ENCODE measurements around the gene EXOC4.

EXOC4 gene

DNA sequence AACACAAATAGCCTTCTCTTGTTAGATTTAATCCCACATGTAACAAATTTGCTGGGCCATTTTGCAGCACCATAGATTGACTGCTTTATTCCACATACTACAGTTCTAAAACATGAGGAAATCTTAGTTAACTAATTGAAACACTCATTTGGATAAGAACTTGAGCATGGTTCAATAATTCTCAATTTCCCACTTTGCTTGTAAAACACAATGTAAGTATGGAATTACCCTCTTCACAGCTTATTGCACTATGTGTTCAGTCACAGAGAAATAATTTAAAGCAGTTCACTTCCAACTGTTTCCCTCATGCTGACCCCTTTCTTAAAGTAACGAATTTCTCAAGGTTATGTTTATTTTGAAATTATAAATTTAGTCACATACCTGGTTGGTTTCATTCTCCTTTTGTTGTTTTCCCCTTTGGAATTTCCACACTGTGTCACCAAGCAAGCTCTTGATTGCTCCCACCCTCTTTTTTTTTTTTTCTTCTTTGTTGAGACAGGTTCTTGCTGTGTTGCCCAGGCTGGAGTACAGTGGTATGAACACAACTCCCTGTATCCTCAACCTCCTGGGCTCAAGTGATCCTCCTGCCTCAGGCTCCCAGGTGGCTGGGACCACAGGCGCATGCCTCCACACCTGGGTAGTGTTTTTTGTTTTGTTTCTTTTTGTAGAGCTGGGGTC is 425.4 kb downstream of the EXOC4 start:
- no peak overlapping the region for H3K14ac ChIP-seq (ENCODE audit: low read length)
- no peak overlapping the region for H2BK12ac ChIP-seq (ENCODE audit: low read length)
- H2BK15ac ChIP-seq (ENCODE audit: low read length): no peak overlapping the region
- no peak overlapping the region for H4K91ac ChIP-seq (ENCODE audit: low read depth, low read length, poor library complexity)
- peaks cover 3 to 8% of the 10 kb centered on the region in 2 donors for H3K4me1 ChIP-seq (ENCODE audit: control insufficient read depth in 2 of 2, insufficient read depth in 1 of 2, low read depth in 1 of 2, low read length in 2 of 2)
- H2BK5ac ChIP-seq (ENCODE audit: low read length): no peak overlapping the region
- no peak overlapping the region for H2AK5ac ChIP-seq (ENCODE audit: low read depth, low read length)
- H3K18ac ChIP-seq (ENCODE audit: low read length): no peak overlapping the region
- H4K8ac ChIP-seq (ENCODE audit: low read depth, low read length): no peak overlapping the region
- H3K4ac ChIP-seq (ENCODE audit: low read length): no peak overlapping the region
- H3K79me1 ChIP-seq (ENCODE audit: low read depth, low read length): no peaks in the 10 kb centered on the region
- no CpG with 5 or more reads among the region's 2 CpGs for WGBS, 2 donors (ENCODE audit: extremely low coverage in 2 of 2, insufficient read length in 2 of 2, insufficient replicate concordance in 1 of 2)
- H2AFZ ChIP-seq (ENCODE audit: low read length): no peak overlapping the region
- H3K4me2 ChIP-seq (ENCODE audit: insufficient read depth, low read length, poor library complexity, severe bottlenecking): no peak overlapping the region
- no peak overlapping the region for H2BK120ac ChIP-seq (ENCODE audit: low read depth, low read length)
- H3K9me3 ChIP-seq (replicated peaks in 1 of 2; ENCODE audit: control insufficient read depth in 2 of 2, insufficient read depth in 1 of 2, low read depth in 1 of 2, low read length in 2 of 2): no peaks in the 10 kb centered on the region
- H3K9ac ChIP-seq (ENCODE audit: low read depth, low read length, poor library complexity): no peak overlapping the region
- H3K27ac ChIP-seq (replicated peaks; ENCODE audit: low read length): no peak overlapping the region
- no peak overlapping the region for H3K4me3 ChIP-seq (ENCODE audit: low read length in 2 of 2)
- DNase-seq (ENCODE audit: low spot score): no peak
- no peaks in the 10 kb centered on the region for H3K36me3 ChIP-seq (replicated peaks in 1 of 2; ENCODE audit: control insufficient read depth in 2 of 2, insufficient read depth in 2 of 2, low read length in 2 of 2)
- H3K27me3 ChIP-seq (ENCODE audit: control insufficient read depth in 3 of 3, insufficient read depth in 3 of 3, low read depth in 1 of 3, low read length in 3 of 3): no peaks in the 10 kb centered on the region
- no peak overlapping the region for H3K23ac ChIP-seq (ENCODE audit: low read depth, low read length, poor library complexity)

DNA sequence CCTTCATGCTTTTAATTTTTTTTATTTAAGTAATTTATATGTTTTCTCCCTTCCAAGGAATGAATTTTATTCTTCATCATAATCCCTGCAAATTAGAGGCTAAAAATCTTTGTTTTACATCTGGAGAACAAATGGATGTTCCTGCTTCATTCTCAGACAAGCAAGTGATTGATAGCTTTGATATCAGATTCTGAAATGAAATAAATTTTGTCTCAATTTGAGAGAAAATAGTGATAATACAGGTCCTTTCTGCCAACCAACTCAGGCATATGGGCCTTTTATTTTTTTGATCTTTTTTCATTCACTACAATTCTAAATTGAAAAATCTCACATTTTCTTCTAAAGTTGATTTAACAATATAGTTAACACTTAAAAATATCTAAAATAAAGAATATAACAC is 427.1 kb downstream of the EXOC4 start:
- Histone ChIP-seq H2AFZ (ENCODE audit: low read length) (no peak overlapping the region), H3K27ac (replicated peaks; ENCODE audit: low read length) (no peak overlapping the region), H3K27me3 (ENCODE audit: control insufficient read depth in 3 of 3, insufficient read depth in 3 of 3, low read depth in 1 of 3, low read length in 3 of 3) (no peaks in the 10 kb centered on the region), H3K79me1 (ENCODE audit: low read depth, low read length) (no peaks in the 10 kb centered on the region), H4K91ac (ENCODE audit: low read depth, low read length, poor library complexity) (no peak overlapping the region), H3K36me3 (replicated peaks in 1 of 2; ENCODE audit: control insufficient read depth in 2 of 2, insufficient read depth in 2 of 2, low read length in 2 of 2) (no peaks in the 10 kb centered on the region), H3K4me2 (ENCODE audit: insufficient read depth, low read length, poor library complexity, severe bottlenecking) (no peak overlapping the region), H4K8ac (ENCODE audit: low read depth, low read length) (no peak overlapping the region), H3K4ac (ENCODE audit: low read length) (no peak overlapping the region), H2BK120ac (ENCODE audit: low read depth, low read length) (no peak overlapping the region), H2BK15ac (ENCODE audit: low read length) (no peak overlapping the region), H2BK5ac (ENCODE audit: low read length) (no peak overlapping the region), H3K4me3 (ENCODE audit: low read length in 2 of 2) (no peak overlapping the region), H2AK5ac (ENCODE audit: low read depth, low read length) (no peak overlapping the region), H2BK12ac (ENCODE audit: low read length) (no peak overlapping the region), H3K4me1 (ENCODE audit: control insufficient read depth in 2 of 2, insufficient read depth in 1 of 2, low read depth in 1 of 2, low read length in 2 of 2) (peaks cover 1 to 5% of the 10 kb centered on the region in 2 donors), H3K14ac (ENCODE audit: low read length) (no peak overlapping the region), H3K18ac (ENCODE audit: low read length) (no peak overlapping the region), H3K9ac (ENCODE audit: low read depth, low read length, poor library complexity) (no peak overlapping the region), H3K9me3 (replicated peaks in 1 of 2; ENCODE audit: control insufficient read depth in 2 of 2, insufficient read depth in 1 of 2, low read depth in 1 of 2, low read length in 2 of 2) (no peaks in the 10 kb centered on the region), H3K23ac (ENCODE audit: low read depth, low read length, poor library complexity) (no peak overlapping the region)
- DNase-seq (ENCODE audit: low spot score): no peak

DNA sequence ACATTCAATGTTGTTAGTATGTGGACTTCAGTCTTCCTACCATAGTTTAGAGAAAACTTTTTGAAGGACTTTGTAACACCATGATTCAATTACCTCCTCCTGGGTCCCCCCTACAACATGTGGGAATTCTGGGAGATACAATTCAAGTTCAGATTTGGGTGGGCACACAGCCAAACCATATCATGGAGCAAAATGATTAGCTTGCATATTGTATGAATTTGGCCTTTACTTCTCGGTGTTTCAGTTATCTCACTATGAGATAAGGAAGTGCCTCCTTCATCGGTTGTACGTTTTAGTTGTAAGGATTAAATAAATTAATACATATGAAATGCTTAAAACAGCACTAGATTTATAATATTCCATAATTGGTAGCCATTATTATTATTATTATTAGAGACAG is 428.7 kb downstream of the EXOC4 start:
- no peak overlapping the region for H3K14ac ChIP-seq (ENCODE audit: low read length)
- H2BK15ac ChIP-seq (ENCODE audit: low read length): no peak overlapping the region
- no peak overlapping the region for H3K4me3 ChIP-seq (ENCODE audit: low read length in 2 of 2)
- H2BK5ac ChIP-seq (ENCODE audit: low read length): no peak overlapping the region
- no peak overlapping the region for H4K91ac ChIP-seq (ENCODE audit: low read depth, low read length, poor library complexity)
- no peak overlapping the region for H3K9ac ChIP-seq (ENCODE audit: low read depth, low read length, poor library complexity)
- H3K79me1 ChIP-seq (ENCODE audit: low read depth, low read length): no peaks in the 10 kb centered on the region
- no peak overlapping the region for H4K8ac ChIP-seq (ENCODE audit: low read depth, low read length)
- no peak for DNase-seq (ENCODE audit: low spot score)
- H3K27me3 ChIP-seq (ENCODE audit: control insufficient read depth in 3 of 3, insufficient read depth in 3 of 3, low read depth in 1 of 3, low read length in 3 of 3): no peaks in the 10 kb centered on the region
- no peak overlapping the region for H3K27ac ChIP-seq (replicated peaks; ENCODE audit: low read length)
- H3K23ac ChIP-seq (ENCODE audit: low read depth, low read length, poor library complexity): no peak overlapping the region
- H2AK5ac ChIP-seq (ENCODE audit: low read depth, low read length): no peak overlapping the region
- no peak overlapping the region for H2BK120ac ChIP-seq (ENCODE audit: low read depth, low read length)
- peaks cover 1 to 5% of the 10 kb centered on the region in 2 donors for H3K4me1 ChIP-seq (ENCODE audit: control insufficient read depth in 2 of 2, insufficient read depth in 1 of 2, low read depth in 1 of 2, low read length in 2 of 2)
- no CpG with 5 or more reads among the region's 3 CpGs for WGBS, 2 donors (ENCODE audit: extremely low coverage in 2 of 2, insufficient read length in 2 of 2, insufficient replicate concordance in 1 of 2)
- H3K4ac ChIP-seq (ENCODE audit: low read length): no peak overlapping the region
- no peak overlapping the region for H3K4me2 ChIP-seq (ENCODE audit: insufficient read depth, low read length, poor library complexity, severe bottlenecking)
- H3K36me3 ChIP-seq (replicated peaks in 1 of 2; ENCODE audit: control insufficient read depth in 2 of 2, insufficient read depth in 2 of 2, low read length in 2 of 2): no peaks in the 10 kb centered on the region
- no peak overlapping the region for H2BK12ac ChIP-seq (ENCODE audit: low read length)
- no peak overlapping the region for H3K18ac ChIP-seq (ENCODE audit: low read length)
- H2AFZ ChIP-seq (ENCODE audit: low read length): no peak overlapping the region
- no peaks in the 10 kb centered on the region for H3K9me3 ChIP-seq (replicated peaks in 1 of 2; ENCODE audit: control insufficient read depth in 2 of 2, insufficient read depth in 1 of 2, low read depth in 1 of 2, low read length in 2 of 2)

DNA sequence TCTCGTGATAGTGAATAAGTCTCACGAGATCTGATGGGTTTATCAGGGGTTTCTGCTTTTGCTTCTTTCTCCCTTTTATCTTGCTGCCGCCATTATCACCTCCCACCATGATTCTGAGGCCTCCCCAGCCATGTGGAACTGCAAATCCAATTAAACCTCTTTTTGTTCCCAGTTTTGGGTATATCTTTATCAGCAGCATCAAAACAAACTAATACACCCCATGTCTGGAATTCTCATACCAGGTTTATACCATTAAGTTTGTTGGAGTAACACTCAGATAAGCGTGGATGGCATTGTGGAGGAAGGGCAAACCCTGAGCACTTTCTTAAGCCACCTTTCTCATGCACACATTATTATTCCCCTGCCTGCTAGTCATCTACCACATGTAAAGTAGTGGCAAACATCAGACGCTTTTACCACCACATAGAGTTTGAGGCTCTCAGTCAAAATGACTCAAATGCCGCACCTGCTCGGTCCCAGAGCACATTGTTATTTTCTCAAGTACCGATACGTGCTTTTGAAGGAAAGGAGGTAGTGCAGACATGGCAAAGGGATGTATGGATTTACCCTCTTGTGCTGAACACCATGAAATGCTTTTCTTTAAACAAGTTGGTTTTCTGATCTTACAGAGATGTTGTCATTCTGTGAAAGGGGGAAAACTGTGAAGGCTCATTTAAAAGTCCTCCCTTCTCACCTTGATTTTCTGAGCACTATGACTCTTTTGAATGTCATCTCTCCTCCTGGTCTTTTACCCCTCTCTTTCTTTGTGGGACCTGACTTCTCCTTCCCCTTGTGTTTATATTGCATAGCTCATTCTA is 429.7 kb downstream of the EXOC4 start:
- no peak overlapping the region for H3K4me3 ChIP-seq (ENCODE audit: low read length in 2 of 2)
- no peaks in the 10 kb centered on the region for H3K79me1 ChIP-seq (ENCODE audit: low read depth, low read length)
- H3K27ac ChIP-seq (replicated peaks; ENCODE audit: low read length): no peak overlapping the region
- no peak overlapping the region for H4K8ac ChIP-seq (ENCODE audit: low read depth, low read length)
- no peaks in the 10 kb centered on the region for H3K36me3 ChIP-seq (replicated peaks in 1 of 2; ENCODE audit: control insufficient read depth in 2 of 2, insufficient read depth in 2 of 2, low read length in 2 of 2)
- no peak overlapping the region for H2BK120ac ChIP-seq (ENCODE audit: low read depth, low read length)
- no peak overlapping the region for H3K23ac ChIP-seq (ENCODE audit: low read depth, low read length, poor library complexity)
- H2BK15ac ChIP-seq (ENCODE audit: low read length): no peak overlapping the region
- no peak overlapping the region for H2BK12ac ChIP-seq (ENCODE audit: low read length)
- no peaks in the 10 kb centered on the region for H3K9me3 ChIP-seq (replicated peaks in 1 of 2; ENCODE audit: control insufficient read depth in 2 of 2, insufficient read depth in 1 of 2, low read depth in 1 of 2, low read length in 2 of 2)
- no peak overlapping the region for H2AK5ac ChIP-seq (ENCODE audit: low read depth, low read length)
- H3K4me1 ChIP-seq (ENCODE audit: control insufficient read depth in 2 of 2, insufficient read depth in 1 of 2, low read depth in 1 of 2, low read length in 2 of 2): peaks cover 1 to 5% of the 10 kb centered on the region in 2 donors
- H3K14ac ChIP-seq (ENCODE audit: low read length): no peak overlapping the region
- no peak overlapping the region for H4K91ac ChIP-seq (ENCODE audit: low read depth, low read length, poor library complexity)
- no peak overlapping the region for H2AFZ ChIP-seq (ENCODE audit: low read length)
- H3K9ac ChIP-seq (ENCODE audit: low read depth, low read length, poor library complexity): no peak overlapping the region
- WGBS, 2 donors (ENCODE audit: extremely low coverage in 2 of 2, insufficient read length in 2 of 2, insufficient replicate concordance in 1 of 2): no CpG with 5 or more reads among the region's 9 CpGs
- no peaks in the 10 kb centered on the region for H3K27me3 ChIP-seq (ENCODE audit: control insufficient read depth in 3 of 3, insufficient read depth in 3 of 3, low read depth in 1 of 3, low read length in 3 of 3)
- H3K4ac ChIP-seq (ENCODE audit: low read length): no peak overlapping the region
- no peak overlapping the region for H2BK5ac ChIP-seq (ENCODE audit: low read length)
- DNase-seq (ENCODE audit: low spot score): no peak
- H3K18ac ChIP-seq (ENCODE audit: low read length): no peak overlapping the region
- no peak overlapping the region for H3K4me2 ChIP-seq (ENCODE audit: insufficient read depth, low read length, poor library complexity, severe bottlenecking)
